ENCODE measurements around the gene CAPN5. TPM values are rescaled to one million over a fixed set of nuclear protein-coding genes. Genes with fewer than 3 reads are reported as not detected.

The CAPN5 gene
- total and polyA plus RNA-seq, 4 donors = 6.5 to 25.8 (median 18.2) TPM

DNA sequence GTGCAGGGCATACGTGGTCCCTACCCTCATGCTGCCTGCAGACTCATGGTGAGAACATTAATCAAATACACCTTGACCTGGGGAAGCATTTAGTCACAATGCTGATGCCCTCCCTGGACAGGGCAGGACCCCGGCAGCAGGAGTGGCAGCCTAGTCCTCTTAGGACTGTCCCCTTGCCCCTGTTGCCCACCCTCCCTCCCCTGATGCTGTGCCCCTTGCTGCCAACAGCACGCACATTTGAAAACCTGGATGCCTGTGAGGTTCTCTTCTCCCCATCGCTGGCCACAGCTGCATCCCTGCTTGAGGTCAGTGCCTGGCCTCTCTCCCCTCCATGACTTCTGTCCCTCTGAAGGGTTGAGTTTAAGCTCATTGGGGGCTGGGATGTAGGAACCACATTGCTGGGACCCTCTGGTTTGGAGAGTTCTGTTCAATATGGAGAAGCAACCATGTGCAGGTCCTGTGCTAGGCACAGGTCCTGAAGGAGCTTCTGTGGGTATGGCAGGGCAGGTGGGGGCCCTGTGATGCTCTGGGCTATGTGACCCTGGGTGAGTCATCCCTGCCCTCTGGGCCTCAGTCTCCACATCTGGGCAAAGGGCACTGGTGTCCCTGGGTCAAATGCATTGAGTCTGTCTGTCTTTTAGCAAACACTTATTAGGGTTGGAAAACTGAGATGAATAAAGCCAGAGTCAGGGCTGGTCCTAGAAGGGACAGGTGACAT is 92.6 kb downstream of the CAPN5 start (continued):
- TF ChIP-seq, protein P1, sequence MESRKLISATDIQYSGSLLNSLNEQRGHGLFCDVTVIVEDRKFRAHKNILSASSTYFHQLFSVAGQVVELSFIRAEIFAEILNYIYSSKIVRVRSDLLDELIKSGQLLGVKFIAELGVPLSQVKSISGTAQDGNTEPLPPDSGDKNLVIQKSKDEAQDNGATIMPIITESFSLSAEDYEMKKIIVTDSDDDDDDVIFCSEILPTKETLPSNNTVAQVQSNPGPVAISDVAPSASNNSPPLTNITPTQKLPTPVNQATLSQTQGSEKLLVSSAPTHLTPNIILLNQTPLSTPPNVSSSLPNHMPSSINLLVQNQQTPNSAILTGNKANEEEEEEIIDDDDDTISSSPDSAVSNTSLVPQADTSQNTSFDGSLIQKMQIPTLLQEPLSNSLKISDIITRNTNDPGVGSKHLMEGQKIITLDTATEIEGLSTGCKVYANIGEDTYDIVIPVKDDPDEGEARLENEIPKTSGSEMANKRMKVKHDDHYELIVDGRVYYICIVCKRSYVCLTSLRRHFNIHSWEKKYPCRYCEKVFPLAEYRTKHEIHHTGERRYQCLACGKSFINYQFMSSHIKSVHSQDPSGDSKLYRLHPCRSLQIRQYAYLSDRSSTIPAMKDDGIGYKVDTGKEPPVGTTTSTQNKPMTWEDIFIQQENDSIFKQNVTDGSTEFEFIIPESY (IDR thresholded peaks at IDR 0.05) = no peak
- TF ChIP-seq RAD21 (IDR thresholded peaks at IDR 0.05) (no peak), NR2F2 (IDR thresholded peaks at IDR 0.05) (no peak), TAF1 (conservative IDR thresholded peaks at IDR 0.05) (no peak)

DNA sequence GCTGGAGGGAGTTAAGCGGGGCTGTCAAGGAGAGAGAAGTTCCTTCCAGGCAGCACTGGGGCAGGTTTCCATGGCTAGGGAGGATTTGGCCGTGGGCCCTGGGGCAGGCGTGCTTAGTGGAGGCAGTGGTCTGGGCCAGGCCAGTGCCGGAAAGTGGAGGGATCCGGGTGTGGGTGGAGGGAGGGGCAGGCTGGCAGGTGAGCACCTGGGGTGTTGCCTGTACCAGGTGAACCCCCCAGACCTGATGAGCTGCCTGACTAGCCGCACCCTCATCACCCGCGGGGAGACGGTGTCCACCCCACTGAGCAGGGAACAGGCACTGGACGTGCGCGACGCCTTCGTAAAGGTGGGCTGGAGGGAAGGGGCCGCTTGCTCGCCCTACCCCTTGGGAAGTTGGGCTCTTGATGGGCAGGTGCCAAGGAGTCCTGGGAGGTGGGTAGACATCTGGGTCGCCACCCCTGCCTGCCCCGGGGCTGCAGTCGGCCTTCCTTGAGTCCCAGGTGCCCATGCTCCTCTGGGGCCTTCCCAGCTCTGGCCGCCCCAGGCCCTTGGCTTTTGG is 93.2 kb downstream of the CAPN5 start:
- TF ChIP-seq EGR1 (IDR thresholded peaks at IDR 0.05; ENCODE audit: low read depth in 2 of 2) (no peak), GABPA (IDR thresholded peaks at IDR 0.05 in 1 of 2, conservative IDR thresholded peaks at IDR 0.05 in 1 of 2) (no peak), TAF1 (conservative IDR thresholded peaks at IDR 0.05) (no peak), SP1 (IDR thresholded peaks at IDR 0.05) (no peak), YY1 (IDR thresholded peaks at IDR 0.05) (no peak), RXRA (IDR thresholded peaks at IDR 0.05) (no peak)
- TF ChIP-seq, protein P2, sequence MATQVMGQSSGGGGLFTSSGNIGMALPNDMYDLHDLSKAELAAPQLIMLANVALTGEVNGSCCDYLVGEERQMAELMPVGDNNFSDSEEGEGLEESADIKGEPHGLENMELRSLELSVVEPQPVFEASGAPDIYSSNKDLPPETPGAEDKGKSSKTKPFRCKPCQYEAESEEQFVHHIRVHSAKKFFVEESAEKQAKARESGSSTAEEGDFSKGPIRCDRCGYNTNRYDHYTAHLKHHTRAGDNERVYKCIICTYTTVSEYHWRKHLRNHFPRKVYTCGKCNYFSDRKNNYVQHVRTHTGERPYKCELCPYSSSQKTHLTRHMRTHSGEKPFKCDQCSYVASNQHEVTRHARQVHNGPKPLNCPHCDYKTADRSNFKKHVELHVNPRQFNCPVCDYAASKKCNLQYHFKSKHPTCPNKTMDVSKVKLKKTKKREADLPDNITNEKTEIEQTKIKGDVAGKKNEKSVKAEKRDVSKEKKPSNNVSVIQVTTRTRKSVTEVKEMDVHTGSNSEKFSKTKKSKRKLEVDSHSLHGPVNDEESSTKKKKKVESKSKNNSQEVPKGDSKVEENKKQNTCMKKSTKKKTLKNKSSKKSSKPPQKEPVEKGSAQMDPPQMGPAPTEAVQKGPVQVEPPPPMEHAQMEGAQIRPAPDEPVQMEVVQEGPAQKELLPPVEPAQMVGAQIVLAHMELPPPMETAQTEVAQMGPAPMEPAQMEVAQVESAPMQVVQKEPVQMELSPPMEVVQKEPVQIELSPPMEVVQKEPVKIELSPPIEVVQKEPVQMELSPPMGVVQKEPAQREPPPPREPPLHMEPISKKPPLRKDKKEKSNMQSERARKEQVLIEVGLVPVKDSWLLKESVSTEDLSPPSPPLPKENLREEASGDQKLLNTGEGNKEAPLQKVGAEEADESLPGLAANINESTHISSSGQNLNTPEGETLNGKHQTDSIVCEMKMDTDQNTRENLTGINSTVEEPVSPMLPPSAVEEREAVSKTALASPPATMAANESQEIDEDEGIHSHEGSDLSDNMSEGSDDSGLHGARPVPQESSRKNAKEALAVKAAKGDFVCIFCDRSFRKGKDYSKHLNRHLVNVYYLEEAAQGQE (IDR thresholded peaks at IDR 0.05) = no peak
- 97% methylated on average over 20 of the region's 20 CpGs for WGBS
- Histone ChIP-seq H3K4me1 (ENCODE audit: control insufficient read depth in 4 of 4, insufficient read depth in 4 of 4, low read length in 3 of 4) (no peaks in the 10 kb centered on the region), H3K9ac (ENCODE audit: low read depth in 1 of 2, low read length in 2 of 2) (no peak overlapping the region), H3K9me3 (ENCODE audit: control insufficient read depth in 4 of 4, low read length in 3 of 4) (no peaks in the 10 kb centered on the region), H3K27me3 (ENCODE audit: control insufficient read depth in 4 of 4, insufficient read depth in 4 of 4, low read length in 3 of 4) (no peaks in the 10 kb centered on the region), H3K27ac (ENCODE audit: low read depth in 1 of 2, low read length in 2 of 2) (no peak overlapping the region), H3K36me3 (ENCODE audit: control insufficient read depth in 4 of 4, insufficient read depth in 3 of 4, low read depth in 1 of 4, low read length in 3 of 4) (peaks cover 3 to 50% (median 12%) of the 10 kb centered on the region in 4 donors), H3K4me3 (ENCODE audit: low read depth in 1 of 3, low read length in 3 of 3) (no peak overlapping the region)
- no peak for DNase-seq (ENCODE audit: low spot score)

- Histone ChIP-seq H3K27ac (ENCODE audit: low read depth in 1 of 2, low read length in 2 of 2) (no peak overlapping the region), H3K27me3 (ENCODE audit: control insufficient read depth in 4 of 4, insufficient read depth in 4 of 4, low read length in 3 of 4) (no peaks in the 10 kb centered on the region), H3K4me3 (ENCODE audit: low read depth in 1 of 3, low read length in 3 of 3) (no peak overlapping the region), H3K9me3 (ENCODE audit: control insufficient read depth in 4 of 4, low read length in 3 of 4) (no peaks in the 10 kb centered on the region), H3K9ac (ENCODE audit: low read depth in 1 of 2, low read length in 2 of 2) (no peak overlapping the region), H3K36me3 (ENCODE audit: control insufficient read depth in 4 of 4, insufficient read depth in 3 of 4, low read depth in 1 of 4, low read length in 3 of 4) (peaks cover 3 to 38% (median 15%) of the 10 kb centered on the region in 4 donors), H3K4me1 (ENCODE audit: control insufficient read depth in 4 of 4, insufficient read depth in 4 of 4, low read length in 3 of 4) (no peaks in the 10 kb centered on the region)
- DNase-seq (ENCODE audit: low spot score) = no peak
- 89% methylated on average over 6 of the region's 6 CpGs for WGBS
- TF ChIP-seq JUND (IDR thresholded peaks at IDR 0.05) = no peak
- TF ChIP-seq, protein P1 (IDR thresholded peaks at IDR 0.05) = no peak
- TF ChIP-seq SP1 (IDR thresholded peaks at IDR 0.05) = no peak
- no peak for TF ChIP-seq HNF4G (IDR thresholded peaks at IDR 0.05)
- no peak for TF ChIP-seq TAF1 (conservative IDR thresholded peaks at IDR 0.05)
- TF ChIP-seq, protein P2 (IDR thresholded peaks at IDR 0.05) = no peak
- no peak for TF ChIP-seq CTCF (IDR thresholded peaks at IDR 0.05; ENCODE audit: low read depth, low read length, missing input control)
- TF ChIP-seq MAX (IDR thresholded peaks at IDR 0.05) = no peak
- TF ChIP-seq EGR1 (IDR thresholded peaks at IDR 0.05; ENCODE audit: low read depth in 2 of 2) = no peak
- TF ChIP-seq HNF4A (conservative IDR thresholded peaks at IDR 0.05) = no peak
Observed at GRCh38 chr11:77163271-77163670, 96.5 kb downstream of the CAPN5 start.

Data from liver (tissue), 9 donors.